Upper lobe of left lung (tissue), 4 donors: ENCODE data around the gene RDH14.

Source experiments
- CTCF ChIP-seq, 6 experiments: fragments of 450-650 bp in 4 of 6; fragments of 200-600 bp in 2 of 6; sonication (generic) in 2 of 6; IDR thresholded peaks; one replicate each; pipeline ENCODE4 v1.5.1; 2016 to 2019; ENCODE audit warnings: antibody characterized with exemption in 6 of 6
- EP300 ChIP-seq, 4 donors: sonication (generic); formaldehyde crosslinking; IDR thresholded peaks; one replicate each; pipeline ENCODE4 v1.5.1; 2017; ENCODE audit warnings: antibody characterized with exemption in 4 of 4, control low read depth in 2 of 4
- POLR2A ChIP-seq, 4 donors: fragments of 450-650 bp; IDR thresholded peaks; one replicate each; pipeline ENCODE4 v1.5.1; 2016 to 2017; ENCODE audit warnings: antibody characterized with exemption in 4 of 4, mild to moderate bottlenecking in 2 of 4
- POLR2AphosphoS5 ChIP-seq, 2 donors: sonication (generic); formaldehyde crosslinking; IDR thresholded peaks; one replicate each; pipeline ENCODE4 v1.5.1; 2017; ENCODE audit warnings: antibody characterized with exemption in 2 of 2

- no peak for TF ChIP-seq CTCF (IDR thresholded peaks at IDR 0.05)
- no peak for TF ChIP-seq POLR2A (IDR thresholded peaks at IDR 0.05)
- no peak for TF ChIP-seq EP300 (IDR thresholded peaks at IDR 0.05)
- no peak for TF ChIP-seq POLR2AphosphoS5 (IDR thresholded peaks at IDR 0.05)
Measured at GRCh38 chr2:18518116-18519111, 42.0 kb downstream of the RDH14 start.
